Suprapubic skin (tissue), 4 donors: ENCODE measurements around the gene RAD9A. TPM values are rescaled to one million over a fixed set of nuclear protein-coding genes. Genes with fewer than 3 reads are reported as not detected.

Experiments used
- DNase-seq, 2 donors: peaks; one replicate each; pipeline ENCODE4 v3.0.0-alpha.2; 2019; ENCODE audit warnings: low spot score in 2 of 2
- H3K27ac ChIP-seq: fragments of 200-600 bp; sonication (generic); one replicate; pipeline ENCODE4 v1.5.1; 2019
- H3K27me3 ChIP-seq: fragments of 200-600 bp; sonication (generic); one replicate; pipeline ENCODE4 v1.5.1; 2019
- H3K36me3 ChIP-seq: fragments of 200-600 bp; sonication (generic); one replicate; pipeline ENCODE4 v1.5.1; 2019
- H3K4me1 ChIP-seq: fragments of 200-600 bp; sonication (generic); one replicate; pipeline ENCODE4 v1.5.1; 2019
- H3K4me3 ChIP-seq: fragments of 200-600 bp; sonication (generic); one replicate; pipeline ENCODE4 v1.5.1; 2019; ENCODE audit warnings: mild to moderate bottlenecking
- H3K9me3 ChIP-seq: fragments of 200-600 bp; sonication (generic); one replicate; pipeline ENCODE4 v1.5.1; 2019
- CTCF ChIP-seq, 2 donors: fragments of 200-600 bp in 1 of 2; fragments of 450-650 bp in 1 of 2; sonication (generic) in 1 of 2; IDR thresholded peaks; one replicate each; pipeline ENCODE4 v1.5.1; 2016 to 2019; ENCODE audit warnings: antibody characterized with exemption in 2 of 2, mild to moderate bottlenecking in 1 of 2, moderate library complexity in 1 of 2
- EP300 ChIP-seq: sonication (generic); formaldehyde crosslinking; IDR thresholded peaks from one replicate; pipeline ENCODE4 v1.6.1; 2017; ENCODE audit warnings: antibody characterized with exemption
- POLR2A ChIP-seq, 2 donors: fragments of 450-650 bp; IDR thresholded peaks; one replicate each; pipeline ENCODE4 v1.6.1; 2017; ENCODE audit warnings: antibody characterized with exemption in 2 of 2, mild to moderate bottlenecking in 2 of 2, moderate library complexity in 2 of 2
- POLR2AphosphoS5 ChIP-seq, 3 donors: sonication (generic); formaldehyde crosslinking; IDR thresholded peaks; one replicate each; pipeline ENCODE4 v1.6.1; 2017; ENCODE audit warnings: antibody characterized with exemption in 3 of 3
- WGBS: methylation state at CpG from one replicate; pipeline ENCODE4 v1.1.5; 2018; 5-methylcytosine and 5-hydroxymethylcytosine counted together
- total RNA-seq, 4 donors: library from RNA; depleted of rRNA; stranded (reverse); fragments of >200 nt; gene quantifications; one replicate each; pipeline ENCODE4 v1.1.0, GENCODE V29; 2016

Gene RAD9A
- total RNA-seq, 4 donors from 2014 or later = 24.1 to 86.9 (median 28.5) TPM

DNA sequence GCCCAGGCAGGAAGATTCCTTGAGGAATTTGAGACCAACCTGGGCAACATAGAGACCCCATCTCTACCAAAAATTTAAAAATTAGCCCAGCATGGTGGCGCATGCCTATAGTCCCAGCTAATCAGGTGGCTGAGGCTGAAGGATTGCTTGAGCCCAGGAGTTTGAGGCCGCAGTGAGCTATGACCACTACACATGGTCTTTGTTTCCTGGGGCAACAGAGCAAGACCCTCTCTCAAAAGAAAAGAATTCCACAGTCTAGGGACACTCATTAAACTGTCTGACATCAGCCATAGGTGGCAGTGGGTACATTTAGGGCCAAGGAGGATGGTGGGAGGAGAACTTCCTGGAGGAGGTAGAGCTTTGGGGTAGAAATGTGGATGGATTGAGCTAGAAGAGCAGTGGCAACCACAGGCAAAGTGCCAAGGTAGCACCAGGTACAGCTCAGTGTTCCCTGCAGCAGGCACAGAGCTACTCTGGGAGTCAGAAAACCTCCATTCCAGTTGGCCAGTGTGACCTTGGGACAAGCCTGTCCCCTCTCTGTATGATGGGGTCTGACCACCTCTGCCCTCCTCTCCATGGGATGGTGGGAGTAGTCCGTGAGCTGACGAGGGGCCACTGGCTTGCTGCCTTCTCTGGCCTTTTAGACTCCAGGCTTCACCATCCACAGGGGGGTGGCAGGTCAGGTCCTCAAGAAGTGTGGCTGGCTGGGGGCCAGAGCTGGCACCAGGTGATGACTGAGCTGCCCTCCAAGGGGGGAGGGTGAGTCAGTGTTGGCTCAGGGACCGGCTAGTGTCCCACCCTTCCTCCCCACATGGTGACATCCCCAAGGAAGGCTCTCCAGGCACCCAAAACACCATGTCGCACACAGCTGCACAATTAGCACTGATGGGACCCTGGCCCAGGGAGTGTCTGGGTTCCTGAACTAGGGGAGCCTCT is 14.6 kb upstream of the RAD9A start:
- Histone ChIP-seq H3K9me3 (no peaks in the 10 kb centered on the region), H3K36me3 (no peaks in the 10 kb centered on the region), H3K4me3 (no peak overlapping the region), H3K4me1 (peaks cover 67% of the 10 kb centered on the region), H3K27me3 (no peaks in the 10 kb centered on the region), H3K27ac (no peak overlapping the region)
- TF ChIP-seq POLR2A (IDR thresholded peaks at IDR 0.05) = no peak
- no peak for TF ChIP-seq EP300
- no peak for TF ChIP-seq POLR2AphosphoS5 (IDR thresholded peaks at IDR 0.05)
- no peak for TF ChIP-seq CTCF (IDR thresholded peaks at IDR 0.05)
- no peak for DNase-seq
- WGBS = 95% methylated on average over 6 of the region's 6 CpGs

DNA sequence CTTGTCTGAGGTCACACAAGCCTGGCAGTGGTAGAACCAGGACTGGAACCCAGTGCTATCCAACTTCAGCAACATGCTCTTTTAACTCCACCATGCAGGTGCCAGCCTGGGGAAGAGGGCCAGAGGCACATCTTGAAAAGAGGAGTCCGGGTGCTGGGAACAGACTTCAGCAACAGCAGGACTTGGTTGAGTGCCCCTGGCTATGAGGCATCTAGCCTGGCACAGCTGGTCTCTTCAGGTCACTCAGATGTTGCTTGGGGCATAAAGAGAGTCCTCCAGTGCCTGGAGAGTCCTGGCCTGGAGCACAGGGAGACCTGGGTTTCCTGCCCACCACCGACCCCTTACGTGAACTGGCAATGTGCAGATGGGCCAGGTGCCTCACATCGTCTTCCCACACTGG is 13.2 kb upstream of the RAD9A start:
- no peak overlapping the region for H3K27ac ChIP-seq
- no peaks in the 10 kb centered on the region for H3K27me3 ChIP-seq
- TF ChIP-seq POLR2A (IDR thresholded peaks at IDR 0.05) = no peak
- TF ChIP-seq POLR2AphosphoS5 (IDR thresholded peaks at IDR 0.05) = no peak
- no peak for TF ChIP-seq EP300
- no peak for TF ChIP-seq CTCF (IDR thresholded peaks at IDR 0.05)
- DNase-seq = no peak
- no peaks in the 10 kb centered on the region for H3K36me3 ChIP-seq
- no peaks in the 10 kb centered on the region for H3K9me3 ChIP-seq
- H3K4me1 ChIP-seq = peaks cover 56% of the 10 kb centered on the region
- no peak overlapping the region for H3K4me3 ChIP-seq
- 85% methylated on average over 4 of the region's 4 CpGs for WGBS

GRCh38 chr11:67379061-67380058 is 12.4 kb upstream of the RAD9A start:
- H3K4me1 ChIP-seq = peaks cover 48% of the 10 kb centered on the region

GRCh38 chr11:67381244-67381972 is 10.4 kb upstream of the RAD9A start:
- Histone ChIP-seq H3K9me3 (no peaks in the 10 kb centered on the region), H3K4me3 (no peak overlapping the region), H3K36me3 (no peaks in the 10 kb centered on the region), H3K4me1 (peaks cover 39% of the 10 kb centered on the region), H3K27me3 (no peaks in the 10 kb centered on the region), H3K27ac (no peak overlapping the region)
- DNase-seq = peak in 1 of 2 donors; percentile 73
- TF ChIP-seq CTCF (IDR thresholded peaks at IDR 0.05) (no peak), EP300 (no peak), POLR2AphosphoS5 (IDR thresholded peaks at IDR 0.05) (no peak), POLR2A (IDR thresholded peaks at IDR 0.05) (no peak)
- 75% methylated on average over 13 of the region's 13 CpGs for WGBS

More at GRCh38 chr11:67379061-67380058, 12.4 kb upstream of the RAD9A start:
- Histone ChIP-seq H3K4me3 (no peak overlapping the region), H3K9me3 (no peaks in the 10 kb centered on the region), H3K36me3 (no peaks in the 10 kb centered on the region), H3K27ac (peak overlapping the region; percentile 15), H3K27me3 (no peaks in the 10 kb centered on the region)
- 48% methylated on average over 10 of the region's 23 CpGs for WGBS
- DNase-seq = no peak
- TF ChIP-seq CTCF (IDR thresholded peaks at IDR 0.05) (no peak), EP300 (no peak), POLR2A (IDR thresholded peaks at IDR 0.05) (no peak), POLR2AphosphoS5 (IDR thresholded peaks at IDR 0.05) (no peak)
